Transverse colon (tissue), 4 donors: ENCODE results near the gene RGR. TPM values are rescaled to one million over a fixed set of nuclear protein-coding genes. Genes with fewer than 3 reads are reported as not detected.
A peak's percentile ranks its signal among the peaks of the same experiment; 100 is the strongest.

Source experiments
- DNase-seq: peaks from one replicate; pipeline ENCODE4 v3.0.0-alpha.2; 2019
- H3K27ac ChIP-seq, 4 donors: fragments of 200-600 bp; sonication (generic); 2 replicates each; pipeline ENCODE4 v1.5.1; 2016 to 2018; ENCODE audit warnings: inconsistent platforms in 4 of 4
- H3K27me3 ChIP-seq: fragments of 200-600 bp; sonication (generic); 2 replicates; pipeline ENCODE4 v1.5.1; 2017; ENCODE audit warnings: inconsistent platforms
- H3K36me3 ChIP-seq, 4 donors: fragments of 200-600 bp; sonication (generic); 2 replicates each; pipeline ENCODE4 v1.5.1; 2017 to 2019; ENCODE audit warnings: inconsistent platforms in 4 of 4
- H3K4me1 ChIP-seq, 4 donors: fragments of 200-600 bp; sonication (generic); 2 replicates each; pipeline ENCODE4 v1.5.1; 2017 to 2020; ENCODE audit warnings: inconsistent platforms in 4 of 4
- H3K4me3 ChIP-seq, 4 donors: fragments of 200-600 bp; sonication (generic); 1 replicate in 1 of 4; 2 replicates in 3 of 4; pipeline versions ENCODE4 v1.5.1 to v1.6.1; 2017 to 2019; ENCODE audit warnings: inconsistent platforms in 4 of 4
- H3K9me3 ChIP-seq, 2 donors: fragments of 200-600 bp; sonication (generic); 2 replicates each; pipeline ENCODE4 v1.5.1; 2017 to 2019; ENCODE audit warnings: inconsistent platforms in 2 of 2
- EP300 ChIP-seq: sonication (generic); formaldehyde crosslinking; IDR thresholded peaks from one replicate; pipeline ENCODE4 v1.6.1; 2017; ENCODE audit warnings: antibody characterized with exemption, low read depth
- POLR2A ChIP-seq: fragments of 450-650 bp; IDR thresholded peaks from one replicate; pipeline ENCODE4 v1.6.1; 2016; ENCODE audit warnings: antibody characterized with exemption, mild to moderate bottlenecking, moderate library complexity
- POLR2AphosphoS5 ChIP-seq, 3 donors: sonication (generic); formaldehyde crosslinking; IDR thresholded peaks; one replicate each; pipeline ENCODE4 v1.6.1; 2016; ENCODE audit warnings: antibody characterized with exemption in 3 of 3
- WGBS, 2 donors: methylation state at CpG; one replicate each; pipeline ENCODE4 v1.1.5; 2018; ENCODE audit warnings: low coverage in 1 of 2; 5-methylcytosine and 5-hydroxymethylcytosine counted together
- in situ Hi-C, 4 donors: fragments of 200-750 bp; cut with MboI; loops; one replicate each; pipeline versions ENCODE4 v1.15.0 to v1.15.1; 2017; ENCODE audit warnings: low sequenced_read_pairs in 3 of 4, low pct_ligation_motif_present in 1 of 4, low pct_unique_long_range_greater_than_20kb in 1 of 4
- intact Hi-C: fragments of 100-400 bp; cut with DNase I; formaldehyde crosslinking; loops from one replicate; pipeline ENCODE4 v1.15.1; 2023; ENCODE audit warnings: low total_unique reads
- total RNA-seq, 4 donors: library from RNA; depleted of rRNA; stranded (reverse); fragments of >200 nt; gene quantifications; one replicate each; pipeline ENCODE4 v1.1.0, GENCODE V29; 2016
- TF ChIP-seq, protein P1 (sequence below), 5 experiments: fragments of 200-600 bp in 3 of 5; fragments of 450-650 bp in 2 of 5; sonication (generic) in 3 of 5; IDR thresholded peaks; 1 replicate in 2 of 5; 2 replicates in 3 of 5; pipeline ENCODE4 v1.5.1; 2016 to 2017; ENCODE audit warnings: antibody characterized with exemption in 5 of 5, inconsistent platforms in 3 of 5, mild to moderate bottlenecking in 2 of 5, moderate library complexity in 1 of 5

The RGR gene
- total RNA-seq, 4 donors from 2014 or later = 1.1 to 6.0 (median 1.2) TPM; not detected in 1

DNA sequence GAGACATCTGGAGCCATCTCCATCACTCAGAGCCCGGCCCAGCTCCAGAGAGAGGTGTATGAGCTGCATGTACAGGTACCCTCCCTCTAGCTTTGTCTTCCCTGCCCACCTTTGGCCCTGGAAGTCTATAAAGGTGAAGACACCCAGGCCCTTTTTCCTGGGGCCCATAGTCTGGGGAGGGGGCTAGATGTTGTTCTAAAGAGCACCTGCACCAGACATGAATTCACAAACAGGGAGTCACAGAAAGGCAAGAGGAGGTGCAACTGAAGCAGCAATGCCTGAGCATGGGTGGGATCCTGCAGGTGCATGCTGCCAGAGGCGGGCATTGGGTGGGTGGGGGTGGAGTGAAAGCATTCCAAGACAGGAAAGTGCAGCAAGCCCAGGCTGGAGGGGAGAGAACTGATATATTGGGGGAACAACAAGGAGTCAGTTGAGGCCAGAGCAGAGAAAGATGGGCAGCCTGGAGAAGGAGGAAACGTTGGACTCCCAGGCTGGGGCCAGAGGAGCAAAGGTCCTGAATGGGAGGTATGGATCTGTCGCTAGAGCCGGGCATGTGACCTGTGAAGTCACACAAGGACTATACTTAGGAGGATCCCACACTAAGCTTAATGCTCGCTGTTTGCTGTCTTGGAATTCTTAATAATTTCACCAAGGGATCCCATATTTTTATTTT, 38.9 kb upstream of the RGR start:
- Histone ChIP-seq H3K27ac (no peak overlapping the region), H3K9me3 (no peaks in the 10 kb centered on the region), H3K4me1 (peaks cover 0 to 11% (median 9%) of the 10 kb centered on the region in 4 donors), H3K27me3 (no peaks in the 10 kb centered on the region), H3K36me3 (no peaks in the 10 kb centered on the region), H3K4me3 (no peak overlapping the region)
- in situ Hi-C loops = loop anchor here in 3 of 4 donors (5.0 to 10.0 kb wide), 2 partner anchors 59 to 61 kb away; no protein-coding TSS in a partner anchor
- no peak for TF ChIP-seq EP300
- TF ChIP-seq, protein P1, sequence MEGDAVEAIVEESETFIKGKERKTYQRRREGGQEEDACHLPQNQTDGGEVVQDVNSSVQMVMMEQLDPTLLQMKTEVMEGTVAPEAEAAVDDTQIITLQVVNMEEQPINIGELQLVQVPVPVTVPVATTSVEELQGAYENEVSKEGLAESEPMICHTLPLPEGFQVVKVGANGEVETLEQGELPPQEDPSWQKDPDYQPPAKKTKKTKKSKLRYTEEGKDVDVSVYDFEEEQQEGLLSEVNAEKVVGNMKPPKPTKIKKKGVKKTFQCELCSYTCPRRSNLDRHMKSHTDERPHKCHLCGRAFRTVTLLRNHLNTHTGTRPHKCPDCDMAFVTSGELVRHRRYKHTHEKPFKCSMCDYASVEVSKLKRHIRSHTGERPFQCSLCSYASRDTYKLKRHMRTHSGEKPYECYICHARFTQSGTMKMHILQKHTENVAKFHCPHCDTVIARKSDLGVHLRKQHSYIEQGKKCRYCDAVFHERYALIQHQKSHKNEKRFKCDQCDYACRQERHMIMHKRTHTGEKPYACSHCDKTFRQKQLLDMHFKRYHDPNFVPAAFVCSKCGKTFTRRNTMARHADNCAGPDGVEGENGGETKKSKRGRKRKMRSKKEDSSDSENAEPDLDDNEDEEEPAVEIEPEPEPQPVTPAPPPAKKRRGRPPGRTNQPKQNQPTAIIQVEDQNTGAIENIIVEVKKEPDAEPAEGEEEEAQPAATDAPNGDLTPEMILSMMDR (IDR thresholded peaks at IDR 0.05) = peak in 1 of 5 experiments; percentile 6
- no peak for TF ChIP-seq POLR2A
- TF ChIP-seq POLR2AphosphoS5 (IDR thresholded peaks at IDR 0.05) = no peak
- WGBS, 2 donors = 62 to 66% methylated on average over 2 to 6 of the region's 6 CpGs
- intact Hi-C loops = no loop called here
- DNase-seq = no peak

DNA sequence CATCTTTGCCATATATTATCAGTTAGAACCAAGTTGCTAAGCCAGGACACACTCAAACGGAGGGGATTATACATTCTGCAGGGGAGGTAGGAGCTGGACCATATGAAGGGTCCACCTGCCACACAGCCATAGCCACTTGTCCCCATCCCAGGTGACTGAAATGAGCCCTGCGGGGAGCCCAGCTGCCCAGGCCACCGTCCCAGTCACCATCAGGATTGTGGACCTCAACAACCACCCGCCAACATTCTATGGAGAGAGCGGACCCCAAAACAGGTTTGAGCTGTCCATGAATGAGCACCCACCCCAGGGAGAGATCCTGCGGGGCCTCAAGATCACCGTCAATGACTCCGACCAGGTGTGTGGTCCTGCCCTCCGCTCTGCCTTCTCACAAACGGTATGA, 36.8 kb upstream of the RGR start:
- 90 to 95% methylated on average over 4 to 8 of the region's 10 CpGs for WGBS, 2 donors
- H3K9me3 ChIP-seq = no peaks in the 10 kb centered on the region
- no peaks in the 10 kb centered on the region for H3K36me3 ChIP-seq
- no peak for DNase-seq
- in situ Hi-C loops = loop anchor here in 3 of 4 donors (5.0 to 10.0 kb wide), 2 partner anchors 61 to 63 kb away; no protein-coding TSS in a partner anchor
- intact Hi-C loops = no loop called here
- TF ChIP-seq POLR2AphosphoS5 (IDR thresholded peaks at IDR 0.05) (no peak), EP300 (no peak), POLR2A (no peak)
- TF ChIP-seq, protein P1 (IDR thresholded peaks at IDR 0.05) = no peak
- no peaks in the 10 kb centered on the region for H3K4me1 ChIP-seq
- no peak overlapping the region for H3K4me3 ChIP-seq
- H3K27me3 ChIP-seq = no peaks in the 10 kb centered on the region
- no peak overlapping the region for H3K27ac ChIP-seq

DNA sequence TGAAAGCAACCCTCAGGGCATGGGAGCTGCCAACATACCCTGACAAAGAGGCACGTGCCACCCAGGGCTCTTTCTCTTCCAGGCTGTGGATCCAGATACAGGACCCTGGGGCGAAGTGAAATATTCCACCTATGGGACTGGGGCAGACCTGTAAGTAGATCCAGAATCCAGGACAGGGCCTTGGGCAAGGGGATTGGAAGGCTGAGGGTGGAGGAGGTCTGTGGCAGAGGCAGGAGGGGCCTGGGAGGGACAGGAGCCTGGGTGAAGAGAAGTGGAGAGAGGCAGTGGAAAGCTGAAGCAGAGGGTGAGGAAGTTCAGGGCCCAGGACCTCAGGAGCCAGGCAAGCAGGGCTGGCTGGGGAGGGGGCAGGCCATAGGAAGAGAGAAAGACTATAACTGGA, 33.3 kb upstream of the RGR start:
- Histone ChIP-seq H3K4me3 (no peak overlapping the region), H3K4me1 (no peaks in the 10 kb centered on the region), H3K27ac (no peak overlapping the region), H3K36me3 (no peaks in the 10 kb centered on the region), H3K27me3 (no peaks in the 10 kb centered on the region), H3K9me3 (no peaks in the 10 kb centered on the region)
- no peak for DNase-seq
- WGBS, 2 donors = 70% methylated on average over 2 of the region's 2 CpGs; no CpG with 5 or more reads in 1 of the 2 donors
- TF ChIP-seq POLR2AphosphoS5 (IDR thresholded peaks at IDR 0.05) = no peak
- TF ChIP-seq POLR2A = no peak
- no peak for TF ChIP-seq EP300
- TF ChIP-seq, protein P1 (IDR thresholded peaks at IDR 0.05) = no peak
- intact Hi-C loops (no loop called here), in situ Hi-C loops (no loop called here)

DNA sequence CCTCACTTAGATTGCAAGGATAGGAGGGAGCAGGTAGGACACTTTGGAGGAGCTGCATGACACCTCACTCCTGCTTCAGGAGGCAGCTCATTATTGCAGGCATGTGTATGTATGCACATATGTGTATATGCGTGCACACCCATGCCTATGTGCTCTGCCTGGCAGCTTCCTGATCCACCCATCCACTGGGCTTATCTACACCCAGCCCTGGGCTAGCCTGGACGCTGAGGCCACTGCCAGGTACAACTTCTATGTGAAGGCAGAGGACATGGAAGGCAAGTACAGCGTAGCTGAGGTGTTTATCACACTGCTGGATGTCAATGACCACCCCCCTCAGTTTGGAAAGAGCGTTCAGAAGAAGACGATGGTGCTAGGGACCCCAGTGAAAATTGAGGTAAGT, 32.8 kb upstream of the RGR start:
- H3K27ac ChIP-seq = no peak overlapping the region
- no peak overlapping the region for H3K4me3 ChIP-seq
- 71% methylated on average over 5 of the region's 5 CpGs; no CpG with 5 or more reads in 1 of the 2 donors for WGBS, 2 donors
- no peaks in the 10 kb centered on the region for H3K27me3 ChIP-seq
- TF ChIP-seq EP300 (no peak), POLR2AphosphoS5 (IDR thresholded peaks at IDR 0.05) (no peak), POLR2A (no peak)
- TF ChIP-seq, protein P1 (IDR thresholded peaks at IDR 0.05) = no peak
- intact Hi-C loops (no loop called here), in situ Hi-C loops (no loop called here)
- no peaks in the 10 kb centered on the region for H3K36me3 ChIP-seq
- H3K4me1 ChIP-seq = no peaks in the 10 kb centered on the region
- no peaks in the 10 kb centered on the region for H3K9me3 ChIP-seq
- no peak for DNase-seq
